ENCODE measurements around the gene MARCHF2.

DNA sequence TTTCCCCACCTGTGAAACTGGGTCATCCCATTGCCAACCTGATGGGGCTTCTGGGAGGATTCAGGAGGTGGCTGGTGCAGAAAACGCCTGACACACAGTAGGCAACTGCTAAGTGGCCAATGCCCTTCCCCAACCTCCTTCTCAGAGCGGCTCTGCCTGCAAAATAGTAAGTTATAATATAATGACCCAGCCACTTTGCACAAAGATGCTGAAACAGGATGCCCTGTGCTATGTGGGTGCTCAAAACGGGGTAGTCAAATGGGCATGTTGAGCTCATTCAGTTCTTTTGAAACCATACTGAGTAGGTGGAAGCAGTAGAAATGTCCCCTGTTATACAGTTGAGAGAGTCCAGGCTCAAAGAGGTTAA, 507 bp downstream of the MARCHF2 start:
- TF ChIP-seq, protein P1, sequence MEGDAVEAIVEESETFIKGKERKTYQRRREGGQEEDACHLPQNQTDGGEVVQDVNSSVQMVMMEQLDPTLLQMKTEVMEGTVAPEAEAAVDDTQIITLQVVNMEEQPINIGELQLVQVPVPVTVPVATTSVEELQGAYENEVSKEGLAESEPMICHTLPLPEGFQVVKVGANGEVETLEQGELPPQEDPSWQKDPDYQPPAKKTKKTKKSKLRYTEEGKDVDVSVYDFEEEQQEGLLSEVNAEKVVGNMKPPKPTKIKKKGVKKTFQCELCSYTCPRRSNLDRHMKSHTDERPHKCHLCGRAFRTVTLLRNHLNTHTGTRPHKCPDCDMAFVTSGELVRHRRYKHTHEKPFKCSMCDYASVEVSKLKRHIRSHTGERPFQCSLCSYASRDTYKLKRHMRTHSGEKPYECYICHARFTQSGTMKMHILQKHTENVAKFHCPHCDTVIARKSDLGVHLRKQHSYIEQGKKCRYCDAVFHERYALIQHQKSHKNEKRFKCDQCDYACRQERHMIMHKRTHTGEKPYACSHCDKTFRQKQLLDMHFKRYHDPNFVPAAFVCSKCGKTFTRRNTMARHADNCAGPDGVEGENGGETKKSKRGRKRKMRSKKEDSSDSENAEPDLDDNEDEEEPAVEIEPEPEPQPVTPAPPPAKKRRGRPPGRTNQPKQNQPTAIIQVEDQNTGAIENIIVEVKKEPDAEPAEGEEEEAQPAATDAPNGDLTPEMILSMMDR (IDR thresholded peaks at IDR 0.05; ENCODE audit: extremely low read depth in 1 of 2, insufficient read depth in 1 of 2, low read depth in 1 of 2, low read length in 2 of 2) = no peak
- TF ChIP-seq POLR2AphosphoS5 (IDR thresholded peaks at IDR 0.05; ENCODE audit: insufficient read depth, low read depth, low read length) = no peak
- no peak for TF ChIP-seq EZH2 (IDR thresholded peaks at IDR 0.05; ENCODE audit: borderline replicate concordance, low read depth, low read length, severe bottlenecking)
